HL-60 (cell line): ENCODE data around the gene C3.

Source experiments
- DNase-seq, 2 experiments: peaks; one replicate each; pipeline ENCODE4 v3.0.0-alpha.2; 2010 to 2020; ENCODE audit warnings: low read depth in 1 of 2, low spot score in 1 of 2
- H3K27ac ChIP-seq: fragments of 250-450 bp; sonication (Bioruptor Pico); replicated peaks from 2 replicates; pipeline ENCODE4 v1.5.1; 2020; ENCODE audit warnings: mild to moderate bottlenecking, moderate library complexity
- H3K27me3 ChIP-seq: fragments of 250-450 bp; sonication (Bioruptor Pico); 2 replicates; pipeline ENCODE4 v1.5.1; 2021; ENCODE audit warnings: mild to moderate bottlenecking, moderate library complexity; ENCODE audit not compliant: insufficient read depth, poor library complexity, severe bottlenecking
- H3K4me3 ChIP-seq: replicated peaks from 2 replicates; pipeline ENCODE4 v1.5.1; 2011; ENCODE audit warnings: mild to moderate bottlenecking, control low read depth, low read length; ENCODE audit not compliant: insufficient read depth
- GABPA ChIP-seq: IDR thresholded peaks from 2 replicates; pipeline ENCODE4 v1.6.1; 2012; ENCODE audit warnings: low read depth
- POLR2AphosphoS5 ChIP-seq: IDR thresholded peaks from 2 replicates; pipeline ENCODE4 v1.6.1; 2012; ENCODE audit warnings: low read depth
- SPI1 ChIP-seq: IDR thresholded peaks from 2 replicates; pipeline ENCODE4 v1.6.1; 2012; ENCODE audit warnings: low read depth, mild to moderate bottlenecking, borderline replicate concordance
- TF ChIP-seq, protein P1 (sequence below): IDR thresholded peaks from one replicate; pipeline ENCODE4 v1.5.1; 2011; ENCODE audit warnings: low read length, control low read depth, inconsistent platforms; ENCODE audit not compliant: insufficient read depth
- TF ChIP-seq, protein P2 (sequence below): IDR thresholded peaks from 2 replicates; pipeline ENCODE4 v1.6.1; 2012; ENCODE audit warnings: low read depth; ENCODE audit not compliant: insufficient replicate concordance

The C3 gene

DNA sequence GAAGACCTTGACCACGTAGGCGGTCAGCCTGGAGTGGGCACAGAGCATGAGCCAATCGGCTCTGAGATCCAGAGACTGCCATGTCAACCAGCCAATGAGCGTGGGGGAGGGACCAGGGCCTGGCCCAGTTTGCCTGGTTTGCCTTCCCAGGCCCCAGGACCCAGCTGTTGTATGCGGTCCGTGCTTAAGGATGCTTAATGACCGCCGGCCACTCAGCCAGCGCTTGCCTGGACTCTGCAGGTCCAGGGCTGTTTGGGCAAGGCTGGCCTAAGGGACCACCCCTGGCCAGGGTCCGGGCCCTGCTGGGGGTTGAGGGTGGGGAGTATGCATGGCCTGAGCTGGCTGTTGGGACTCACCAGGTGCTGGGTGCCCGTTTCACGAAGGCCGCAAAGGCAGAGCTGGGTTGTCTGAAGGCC lies 27.4 kb downstream of the C3 start:
- TF ChIP-seq SPI1 (no peak), GABPA (no peak), POLR2AphosphoS5 (no peak)
- TF ChIP-seq, protein P1, sequence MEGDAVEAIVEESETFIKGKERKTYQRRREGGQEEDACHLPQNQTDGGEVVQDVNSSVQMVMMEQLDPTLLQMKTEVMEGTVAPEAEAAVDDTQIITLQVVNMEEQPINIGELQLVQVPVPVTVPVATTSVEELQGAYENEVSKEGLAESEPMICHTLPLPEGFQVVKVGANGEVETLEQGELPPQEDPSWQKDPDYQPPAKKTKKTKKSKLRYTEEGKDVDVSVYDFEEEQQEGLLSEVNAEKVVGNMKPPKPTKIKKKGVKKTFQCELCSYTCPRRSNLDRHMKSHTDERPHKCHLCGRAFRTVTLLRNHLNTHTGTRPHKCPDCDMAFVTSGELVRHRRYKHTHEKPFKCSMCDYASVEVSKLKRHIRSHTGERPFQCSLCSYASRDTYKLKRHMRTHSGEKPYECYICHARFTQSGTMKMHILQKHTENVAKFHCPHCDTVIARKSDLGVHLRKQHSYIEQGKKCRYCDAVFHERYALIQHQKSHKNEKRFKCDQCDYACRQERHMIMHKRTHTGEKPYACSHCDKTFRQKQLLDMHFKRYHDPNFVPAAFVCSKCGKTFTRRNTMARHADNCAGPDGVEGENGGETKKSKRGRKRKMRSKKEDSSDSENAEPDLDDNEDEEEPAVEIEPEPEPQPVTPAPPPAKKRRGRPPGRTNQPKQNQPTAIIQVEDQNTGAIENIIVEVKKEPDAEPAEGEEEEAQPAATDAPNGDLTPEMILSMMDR = no peak
- TF ChIP-seq, protein P2, sequence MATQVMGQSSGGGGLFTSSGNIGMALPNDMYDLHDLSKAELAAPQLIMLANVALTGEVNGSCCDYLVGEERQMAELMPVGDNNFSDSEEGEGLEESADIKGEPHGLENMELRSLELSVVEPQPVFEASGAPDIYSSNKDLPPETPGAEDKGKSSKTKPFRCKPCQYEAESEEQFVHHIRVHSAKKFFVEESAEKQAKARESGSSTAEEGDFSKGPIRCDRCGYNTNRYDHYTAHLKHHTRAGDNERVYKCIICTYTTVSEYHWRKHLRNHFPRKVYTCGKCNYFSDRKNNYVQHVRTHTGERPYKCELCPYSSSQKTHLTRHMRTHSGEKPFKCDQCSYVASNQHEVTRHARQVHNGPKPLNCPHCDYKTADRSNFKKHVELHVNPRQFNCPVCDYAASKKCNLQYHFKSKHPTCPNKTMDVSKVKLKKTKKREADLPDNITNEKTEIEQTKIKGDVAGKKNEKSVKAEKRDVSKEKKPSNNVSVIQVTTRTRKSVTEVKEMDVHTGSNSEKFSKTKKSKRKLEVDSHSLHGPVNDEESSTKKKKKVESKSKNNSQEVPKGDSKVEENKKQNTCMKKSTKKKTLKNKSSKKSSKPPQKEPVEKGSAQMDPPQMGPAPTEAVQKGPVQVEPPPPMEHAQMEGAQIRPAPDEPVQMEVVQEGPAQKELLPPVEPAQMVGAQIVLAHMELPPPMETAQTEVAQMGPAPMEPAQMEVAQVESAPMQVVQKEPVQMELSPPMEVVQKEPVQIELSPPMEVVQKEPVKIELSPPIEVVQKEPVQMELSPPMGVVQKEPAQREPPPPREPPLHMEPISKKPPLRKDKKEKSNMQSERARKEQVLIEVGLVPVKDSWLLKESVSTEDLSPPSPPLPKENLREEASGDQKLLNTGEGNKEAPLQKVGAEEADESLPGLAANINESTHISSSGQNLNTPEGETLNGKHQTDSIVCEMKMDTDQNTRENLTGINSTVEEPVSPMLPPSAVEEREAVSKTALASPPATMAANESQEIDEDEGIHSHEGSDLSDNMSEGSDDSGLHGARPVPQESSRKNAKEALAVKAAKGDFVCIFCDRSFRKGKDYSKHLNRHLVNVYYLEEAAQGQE = no peak

DNA sequence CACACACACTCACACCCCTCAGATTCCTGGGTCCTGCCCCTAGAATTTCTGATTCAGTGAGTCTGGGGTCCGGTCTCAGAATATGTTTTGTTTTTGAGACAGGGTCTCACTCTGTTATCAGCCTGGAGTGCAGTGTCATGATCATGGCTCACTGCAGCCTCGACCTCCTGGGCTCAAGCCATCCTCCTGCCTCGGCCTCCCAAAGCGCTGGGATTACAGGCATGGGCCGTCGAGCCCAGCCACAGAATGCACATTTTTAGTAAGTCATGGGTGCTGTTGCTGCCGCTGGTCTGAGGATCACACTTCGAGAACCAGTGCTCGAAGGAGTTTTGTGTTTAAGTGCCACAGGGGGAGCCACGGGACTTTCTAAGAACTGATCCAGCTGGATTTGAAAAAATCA lies 28.4 kb downstream of the C3 start:
- H3K27me3 ChIP-seq = no peaks in the 10 kb centered on the region
- no peak overlapping the region for H3K27ac ChIP-seq
- no peak for DNase-seq
- H3K4me3 ChIP-seq = no peak overlapping the region
- TF ChIP-seq POLR2AphosphoS5 = no peak
- TF ChIP-seq, protein P1 = no peak
- no peak for TF ChIP-seq SPI1
- TF ChIP-seq, protein P2 = no peak
- TF ChIP-seq GABPA = no peak

More for the DNA sequence above, 27.4 kb downstream of the C3 start:
- no peak for DNase-seq
- H3K27ac ChIP-seq = no peak overlapping the region
- H3K4me3 ChIP-seq = no peak overlapping the region
- H3K27me3 ChIP-seq = no peaks in the 10 kb centered on the region

DNA sequence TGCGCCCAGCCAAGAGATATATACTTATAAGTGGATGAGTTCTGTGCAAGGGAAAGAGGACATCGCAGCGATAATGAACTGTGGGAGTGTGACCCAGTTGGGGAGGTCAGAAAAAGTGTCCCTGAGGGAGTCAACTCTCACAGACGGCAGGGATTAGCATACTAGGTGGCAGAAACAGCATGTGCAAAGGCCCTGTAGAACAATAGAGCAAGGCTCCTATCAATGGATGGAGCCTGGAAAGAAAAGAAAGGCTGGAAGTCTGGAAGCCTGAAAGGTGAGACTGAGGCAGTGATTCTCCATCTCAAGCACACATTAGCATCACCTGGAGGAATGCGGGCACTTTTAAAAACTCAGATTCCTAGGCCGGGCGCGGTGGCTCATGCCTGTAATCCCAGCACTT lies 29.1 kb downstream of the C3 start:
- no peak overlapping the region for H3K4me3 ChIP-seq
- DNase-seq = no peak
- no peak for TF ChIP-seq SPI1
- TF ChIP-seq GABPA = no peak
- TF ChIP-seq, protein P2 = no peak
- no peak for TF ChIP-seq POLR2AphosphoS5
- no peak overlapping the region for H3K27ac ChIP-seq
- H3K27me3 ChIP-seq = no peaks in the 10 kb centered on the region
